GM13977 (cell line): Measurements from ENCODE around the gene PACC1.

Source experiments
- DNase-seq: peaks from one replicate; pipeline ENCODE4 v3.0.0; 2012; ENCODE audit warnings: low spot score
- in situ Hi-C: fragments of 300-500 bp; cut with MboI; formaldehyde crosslinking; loops from one replicate; pipeline ENCODE4 v1.12.0; 2022; ENCODE audit warnings: low sequenced_read_pairs, low pct_unique_long_range_greater_than_20kb, mixed read lengths, inconsistent platforms; ENCODE audit not compliant: unreplicated experiment
- TF ChIP-seq, protein P1 (sequence below): IDR thresholded peaks from 2 replicates; pipeline ENCODE4 v1.5.1; 2012; ENCODE audit warnings: mild to moderate bottlenecking, control low read depth; ENCODE audit not compliant: insufficient read depth; ENCODE audit errors: extremely low read depth, missing control alignments

The PACC1 gene

DNA sequence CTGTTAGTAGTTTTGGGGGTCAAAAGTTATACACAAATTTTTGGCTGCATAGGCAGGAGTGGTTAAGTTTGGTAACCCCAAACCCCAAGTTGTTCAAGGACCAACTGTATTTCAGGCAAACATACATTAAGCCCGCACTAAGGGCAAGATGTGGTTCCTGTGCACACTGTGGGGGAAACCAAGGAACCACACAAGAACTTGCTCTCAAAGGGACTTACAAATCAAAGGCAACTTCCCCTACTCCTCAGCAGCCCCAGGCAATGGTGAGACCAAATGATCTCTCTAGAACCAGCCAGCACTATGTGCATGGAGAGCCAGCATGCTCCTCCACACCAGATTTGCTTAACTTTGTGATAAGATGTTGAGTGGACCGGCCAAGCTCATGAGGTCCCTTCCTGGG, 35.3 kb downstream of the PACC1 start:
- DNase-seq, result no peak
- in situ Hi-C loops, result no loop called here

DNA sequence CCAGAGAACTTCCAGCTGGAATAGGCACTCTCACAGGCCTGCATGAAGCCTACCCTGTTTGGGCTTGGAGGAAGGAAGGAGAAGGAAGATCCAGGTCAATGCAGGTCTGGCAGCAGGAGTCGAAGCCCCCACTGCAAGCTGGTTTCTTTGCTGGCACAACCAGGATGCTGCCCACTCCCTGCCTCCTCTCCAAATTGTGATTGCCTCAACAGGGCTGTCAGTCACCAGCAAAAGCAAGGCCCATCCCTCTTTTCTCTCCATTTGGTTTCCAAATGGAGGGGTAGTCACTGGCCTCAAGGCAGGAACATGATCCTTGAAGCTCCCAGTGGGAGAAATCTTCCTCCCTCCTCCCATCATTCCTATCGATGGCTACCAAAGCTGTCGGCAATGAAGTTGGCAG, 37.0 kb downstream of the PACC1 start:
- in situ Hi-C loops, result no loop called here
- DNase-seq, result no peak
- TF ChIP-seq, protein P1, sequence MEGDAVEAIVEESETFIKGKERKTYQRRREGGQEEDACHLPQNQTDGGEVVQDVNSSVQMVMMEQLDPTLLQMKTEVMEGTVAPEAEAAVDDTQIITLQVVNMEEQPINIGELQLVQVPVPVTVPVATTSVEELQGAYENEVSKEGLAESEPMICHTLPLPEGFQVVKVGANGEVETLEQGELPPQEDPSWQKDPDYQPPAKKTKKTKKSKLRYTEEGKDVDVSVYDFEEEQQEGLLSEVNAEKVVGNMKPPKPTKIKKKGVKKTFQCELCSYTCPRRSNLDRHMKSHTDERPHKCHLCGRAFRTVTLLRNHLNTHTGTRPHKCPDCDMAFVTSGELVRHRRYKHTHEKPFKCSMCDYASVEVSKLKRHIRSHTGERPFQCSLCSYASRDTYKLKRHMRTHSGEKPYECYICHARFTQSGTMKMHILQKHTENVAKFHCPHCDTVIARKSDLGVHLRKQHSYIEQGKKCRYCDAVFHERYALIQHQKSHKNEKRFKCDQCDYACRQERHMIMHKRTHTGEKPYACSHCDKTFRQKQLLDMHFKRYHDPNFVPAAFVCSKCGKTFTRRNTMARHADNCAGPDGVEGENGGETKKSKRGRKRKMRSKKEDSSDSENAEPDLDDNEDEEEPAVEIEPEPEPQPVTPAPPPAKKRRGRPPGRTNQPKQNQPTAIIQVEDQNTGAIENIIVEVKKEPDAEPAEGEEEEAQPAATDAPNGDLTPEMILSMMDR, result no peak

More for the DNA sequence above, 35.3 kb downstream of the PACC1 start:
- TF ChIP-seq, protein P1, result no peak

DNA sequence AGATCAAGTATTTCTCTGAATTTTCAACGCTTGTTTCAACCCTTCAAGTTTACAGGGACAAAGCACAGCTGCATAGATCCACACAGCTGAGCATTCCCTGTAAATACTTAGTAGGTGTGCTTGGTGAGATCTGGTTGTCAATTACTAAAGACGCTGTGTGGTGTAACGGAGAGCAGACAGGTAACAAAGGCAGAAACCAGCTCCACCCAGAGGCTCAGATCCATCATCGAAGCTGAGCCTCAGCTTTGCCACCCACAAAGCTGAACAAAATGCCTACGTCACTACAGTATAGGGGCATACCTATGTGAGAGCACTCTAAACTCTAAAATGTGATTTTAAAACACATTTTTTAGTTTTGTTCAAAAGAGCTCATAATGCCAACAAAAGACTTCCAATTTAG, 38.7 kb downstream of the PACC1 start:
- DNase-seq, result no peak
- in situ Hi-C loops, result no loop called here
- TF ChIP-seq, protein P1, result no peak

DNA sequence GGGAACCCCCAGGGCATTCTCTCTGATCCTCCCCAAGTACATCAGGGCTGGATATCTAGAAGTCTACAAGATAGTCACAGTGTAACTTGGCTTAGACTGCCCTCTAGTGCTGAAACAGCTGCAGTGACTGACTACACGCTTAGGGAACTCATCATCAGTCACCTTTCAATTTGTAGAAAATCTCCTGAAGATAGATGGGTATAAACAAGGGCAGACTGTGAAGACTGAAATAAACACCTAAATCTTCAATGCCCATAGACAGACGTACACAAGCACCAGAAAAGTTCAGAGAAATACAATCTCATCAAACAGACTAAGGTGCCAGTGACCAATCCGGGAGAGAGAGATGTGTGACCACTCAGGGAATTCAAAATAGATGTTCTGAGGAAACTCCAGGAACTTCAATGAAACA, 46.6 kb downstream of the PACC1 start:
- TF ChIP-seq, protein P1, result peak; percentile 87
- peak; percentile 68 for DNase-seq
- in situ Hi-C loops, result loop anchor here (25.0 kb wide), 1 partner anchor 681 kb away; the partner anchor contains the start of gene NEK2

DNA sequence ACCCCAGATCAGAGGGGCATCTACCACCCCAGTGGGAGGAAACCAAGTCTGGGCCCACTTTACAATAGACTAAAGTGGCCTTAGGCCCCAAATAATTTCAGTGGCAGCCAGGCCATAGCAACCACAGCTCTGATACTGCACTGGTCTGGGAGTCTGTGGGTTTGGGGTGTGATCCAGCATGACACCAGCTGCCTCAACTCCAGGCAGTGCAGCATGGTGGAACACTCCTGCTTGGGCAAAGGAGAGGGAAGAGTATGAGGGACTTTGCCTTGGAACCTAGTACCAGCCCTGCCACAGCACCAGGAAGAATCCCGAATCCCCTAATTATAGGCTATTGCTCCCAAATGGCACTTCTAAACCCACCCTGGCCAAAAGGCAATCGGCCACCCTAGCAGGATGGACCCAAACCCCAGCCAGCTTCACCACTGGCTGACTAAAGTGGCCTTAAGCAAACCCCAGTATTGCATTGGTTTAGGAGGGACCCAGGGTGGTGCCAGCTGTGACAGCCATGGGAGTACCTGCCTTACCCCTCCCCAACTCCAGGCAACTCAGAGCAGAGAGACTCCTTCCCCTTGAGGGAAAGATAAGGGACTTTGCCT, 47.1 kb downstream of the PACC1 start:
- TF ChIP-seq, protein P1, result no peak
- in situ Hi-C loops, result loop anchor here (25.0 kb wide), 1 partner anchor 680 kb away; the partner anchor contains the start of gene NEK2
- DNase-seq, result no peak

DNA sequence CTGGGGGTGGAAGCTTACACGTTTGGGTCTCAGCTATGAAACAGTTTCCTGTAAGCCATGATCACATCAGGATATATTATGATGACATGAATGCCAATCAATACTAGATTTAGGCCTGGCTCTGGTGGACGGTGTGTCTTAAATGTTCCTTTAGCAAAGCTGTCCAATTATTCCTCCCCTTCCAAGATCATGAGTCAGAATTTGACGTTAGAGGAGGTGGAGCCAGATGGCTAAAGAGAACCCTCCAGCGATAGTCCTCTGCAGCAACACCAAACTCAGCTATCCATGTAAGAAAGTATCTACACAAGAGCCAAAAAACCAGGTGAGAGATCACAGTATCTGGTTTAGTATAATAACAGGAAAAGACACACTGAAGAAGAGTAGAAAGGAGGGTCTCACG, 47.8 kb downstream of the PACC1 start:
- in situ Hi-C loops, result loop anchor here (25.0 kb wide), 1 partner anchor 680 kb away; the partner anchor contains the start of gene NEK2
- no peak for DNase-seq
- TF ChIP-seq, protein P1, result no peak
